Testis (tissue), 2 donors: ENCODE measurements around the gene FAXC.

Experiments
- CTCF ChIP-seq, 3 experiments: fragments of 450-650 bp in 2 of 3; fragments of 200-600 bp in 1 of 3; sonication (generic) in 1 of 3; IDR thresholded peaks; one replicate each; pipeline ENCODE4 v1.5.1; 2016 to 2019; ENCODE audit warnings: antibody characterized with exemption in 3 of 3, mild to moderate bottlenecking in 2 of 3, moderate library complexity in 1 of 3
- POLR2A ChIP-seq: fragments of 450-650 bp; IDR thresholded peaks from one replicate; pipeline ENCODE4 v1.6.1; 2017; ENCODE audit warnings: antibody characterized with exemption, mild to moderate bottlenecking, moderate library complexity

GRCh38 chr6:99287523-99287922, 62.0 kb downstream of the FAXC start:
- TF ChIP-seq CTCF (IDR thresholded peaks at IDR 0.05) (no peak), POLR2A (no peak)
